Brain microvascular endothelial cell (primary cell): ENCODE measurements around the gene SYTL2.

Experiments used
- DNase-seq: peaks from one replicate; pipeline ENCODE4 v3.0.0-alpha.2; 2020
- H3K27ac ChIP-seq: fragments of 250-450 bp; sonication (Bioruptor Pico); 2 replicates; pipeline ENCODE4 v1.5.1; 2020; ENCODE audit warnings: mild to moderate bottlenecking, moderate library complexity
- H3K27me3 ChIP-seq: fragments of 250-450 bp; sonication (Bioruptor Pico); replicated peaks from 2 replicates; pipeline ENCODE4 v1.5.1; 2020; ENCODE audit warnings: mild to moderate bottlenecking
- H3K36me3 ChIP-seq: fragments of 250-450 bp; sonication (Bioruptor Pico); replicated peaks from 2 replicates; pipeline ENCODE4 v1.5.1; 2020; ENCODE audit warnings: mild to moderate bottlenecking
- H3K4me3 ChIP-seq: 2 replicates; pipeline ENCODE4 v1.5.1; 2011; ENCODE audit warnings: low read depth, mild to moderate bottlenecking, control low read depth, low read length, moderate library complexity
- in situ Hi-C: cut with HindIII; loops from 2 replicates; pipeline ENCODE4 v1.10.0; 2017; ENCODE audit warnings: low sequenced_read_pairs, low pct_ligation_motif_present
- TF ChIP-seq, protein P1 (sequence below): IDR thresholded peaks from 2 replicates; pipeline ENCODE4 v1.5.1; 2011; ENCODE audit warnings: low read depth, mild to moderate bottlenecking, moderate library complexity, low read length, control low read depth, inconsistent platforms; ENCODE audit errors: missing control alignments

SYTL2 gene

DNA sequence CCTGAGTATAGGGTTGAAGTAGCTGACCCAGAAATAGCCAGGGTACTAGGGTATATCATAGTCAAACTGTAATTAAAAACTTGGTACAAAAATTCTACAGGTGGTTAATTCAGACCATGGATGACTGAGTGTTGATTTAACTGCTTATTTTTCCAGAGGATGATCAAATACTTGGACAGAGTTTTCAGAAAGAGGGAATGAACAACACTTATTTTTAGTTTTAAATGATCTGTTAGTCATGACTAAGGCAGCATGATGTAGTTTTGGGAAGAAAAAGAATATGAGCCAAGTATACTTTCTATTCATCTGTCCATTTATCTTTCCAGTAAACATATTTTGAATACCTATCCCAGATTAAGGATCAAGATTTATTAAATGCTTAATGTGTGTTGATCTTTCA is 105.1 kb downstream of the SYTL2 start:
- Histone ChIP-seq H3K27ac (no peak overlapping the region), H3K36me3 (no peaks in the 10 kb centered on the region), H3K27me3 (no peaks in the 10 kb centered on the region), H3K4me3 (no peak overlapping the region)
- no peak for DNase-seq
- in situ Hi-C loops = no loop called here
- TF ChIP-seq, protein P1, sequence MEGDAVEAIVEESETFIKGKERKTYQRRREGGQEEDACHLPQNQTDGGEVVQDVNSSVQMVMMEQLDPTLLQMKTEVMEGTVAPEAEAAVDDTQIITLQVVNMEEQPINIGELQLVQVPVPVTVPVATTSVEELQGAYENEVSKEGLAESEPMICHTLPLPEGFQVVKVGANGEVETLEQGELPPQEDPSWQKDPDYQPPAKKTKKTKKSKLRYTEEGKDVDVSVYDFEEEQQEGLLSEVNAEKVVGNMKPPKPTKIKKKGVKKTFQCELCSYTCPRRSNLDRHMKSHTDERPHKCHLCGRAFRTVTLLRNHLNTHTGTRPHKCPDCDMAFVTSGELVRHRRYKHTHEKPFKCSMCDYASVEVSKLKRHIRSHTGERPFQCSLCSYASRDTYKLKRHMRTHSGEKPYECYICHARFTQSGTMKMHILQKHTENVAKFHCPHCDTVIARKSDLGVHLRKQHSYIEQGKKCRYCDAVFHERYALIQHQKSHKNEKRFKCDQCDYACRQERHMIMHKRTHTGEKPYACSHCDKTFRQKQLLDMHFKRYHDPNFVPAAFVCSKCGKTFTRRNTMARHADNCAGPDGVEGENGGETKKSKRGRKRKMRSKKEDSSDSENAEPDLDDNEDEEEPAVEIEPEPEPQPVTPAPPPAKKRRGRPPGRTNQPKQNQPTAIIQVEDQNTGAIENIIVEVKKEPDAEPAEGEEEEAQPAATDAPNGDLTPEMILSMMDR = no peak

DNA sequence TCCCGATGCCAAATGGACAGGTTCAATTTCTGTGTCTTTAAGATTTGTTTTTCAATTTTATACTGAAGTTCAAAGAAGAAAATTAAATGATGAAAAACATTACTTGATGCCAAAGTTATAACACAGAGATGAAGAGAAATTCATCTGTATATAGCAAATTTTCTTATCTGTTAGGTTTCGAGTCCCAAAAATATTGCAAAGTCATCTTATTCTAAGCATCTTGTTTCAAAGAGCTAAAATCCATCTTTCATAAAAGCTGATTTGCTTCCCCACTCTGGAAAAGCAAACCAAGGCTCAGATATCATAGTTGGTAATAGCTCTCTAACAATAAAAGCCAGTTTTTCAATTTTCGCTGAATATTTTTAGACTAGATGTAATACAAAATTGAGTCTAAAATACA is 106.0 kb downstream of the SYTL2 start:
- no peaks in the 10 kb centered on the region for H3K36me3 ChIP-seq
- no peaks in the 10 kb centered on the region for H3K27me3 ChIP-seq
- DNase-seq = no peak
- no peak overlapping the region for H3K4me3 ChIP-seq
- TF ChIP-seq, protein P1 = no peak
- in situ Hi-C loops = no loop called here
- H3K27ac ChIP-seq = no peak overlapping the region

DNA sequence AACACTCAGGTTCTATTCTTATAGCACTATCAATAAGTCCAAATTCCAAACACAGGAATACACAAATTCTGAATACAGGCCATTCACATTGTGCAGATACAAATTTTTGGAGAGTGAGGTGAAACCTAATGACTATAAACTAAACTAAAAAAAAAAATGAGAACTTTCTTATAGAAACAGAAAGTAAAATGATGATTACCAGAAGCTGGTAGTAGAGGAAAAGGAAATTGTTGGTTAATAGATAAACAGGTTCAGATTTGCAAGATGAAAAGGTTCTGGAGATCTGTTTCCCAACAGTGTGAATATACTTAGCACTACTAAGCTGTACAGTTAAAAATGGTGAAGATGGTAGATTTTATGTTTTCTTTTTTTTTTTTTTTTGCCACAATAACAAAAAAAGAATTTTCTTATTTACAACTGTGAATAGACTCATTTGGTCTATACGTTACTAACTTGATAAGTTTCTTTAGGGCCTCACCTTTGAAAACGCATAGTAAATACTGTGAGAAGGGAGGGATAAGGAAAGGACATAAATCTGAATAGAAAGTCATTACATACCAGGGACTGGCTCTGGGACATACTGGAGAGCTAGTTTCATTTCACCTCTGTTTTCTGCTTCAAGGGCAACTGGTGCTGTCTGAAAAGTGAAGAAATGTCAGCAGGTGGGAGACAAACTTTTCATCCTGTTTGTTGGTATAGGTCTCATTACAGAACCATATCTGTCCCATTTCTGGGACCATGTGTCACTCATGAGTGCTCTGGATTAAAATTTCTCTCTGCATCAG is 110.8 kb downstream of the SYTL2 start:
- Histone ChIP-seq H3K4me3 (no peak overlapping the region), H3K27ac (no peak overlapping the region), H3K36me3 (no peaks in the 10 kb centered on the region), H3K27me3 (no peaks in the 10 kb centered on the region)
- in situ Hi-C loops = no loop called here
- no peak for DNase-seq
- TF ChIP-seq, protein P1 = no peak

DNA sequence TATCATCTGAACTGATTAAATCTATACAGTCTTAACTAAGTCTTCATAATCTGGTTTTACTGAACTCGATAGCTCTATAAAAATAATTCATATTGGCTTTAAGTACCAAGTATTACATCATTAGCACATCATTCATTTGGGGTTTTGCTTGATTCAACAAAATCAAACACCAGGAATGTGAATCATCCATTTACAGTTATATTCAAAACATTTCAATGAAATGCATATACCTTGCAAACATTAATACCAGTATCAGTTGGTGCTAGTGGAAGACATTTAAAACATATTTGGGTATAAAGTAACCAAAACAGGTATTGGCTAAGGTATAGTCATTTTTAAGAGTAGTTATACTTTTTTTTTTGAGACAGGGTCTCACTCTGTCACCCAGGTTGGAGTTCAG is 112.7 kb downstream of the SYTL2 start:
- TF ChIP-seq, protein P1 = no peak
- no peak for DNase-seq

DNA sequence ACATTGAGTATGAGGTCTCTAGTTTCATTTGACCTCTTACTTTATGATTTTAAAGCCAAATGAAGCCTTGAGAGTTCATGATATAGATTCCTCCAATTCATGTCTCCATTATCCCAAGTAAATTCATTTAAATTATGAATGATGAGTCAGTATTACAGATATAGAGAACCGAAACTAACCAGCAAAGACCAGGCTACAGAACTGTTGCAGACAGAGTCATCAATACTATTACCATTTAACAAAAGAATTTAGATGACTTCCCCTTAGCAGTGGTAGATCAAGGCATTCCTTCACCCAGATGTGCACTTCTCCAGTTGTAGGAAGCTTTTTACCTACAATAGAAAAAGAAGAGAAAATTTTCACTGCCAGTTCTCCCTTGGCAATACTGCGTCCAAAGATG is 113.2 kb downstream of the SYTL2 start:
- in situ Hi-C loops = no loop called here
- TF ChIP-seq, protein P1 = no peak

More for the DNA sequence above, 112.7 kb downstream of the SYTL2 start:
- Histone ChIP-seq H3K36me3 (no peaks in the 10 kb centered on the region), H3K27ac (no peak overlapping the region), H3K4me3 (no peak overlapping the region), H3K27me3 (no peaks in the 10 kb centered on the region)
- in situ Hi-C loops = no loop called here

DNA sequence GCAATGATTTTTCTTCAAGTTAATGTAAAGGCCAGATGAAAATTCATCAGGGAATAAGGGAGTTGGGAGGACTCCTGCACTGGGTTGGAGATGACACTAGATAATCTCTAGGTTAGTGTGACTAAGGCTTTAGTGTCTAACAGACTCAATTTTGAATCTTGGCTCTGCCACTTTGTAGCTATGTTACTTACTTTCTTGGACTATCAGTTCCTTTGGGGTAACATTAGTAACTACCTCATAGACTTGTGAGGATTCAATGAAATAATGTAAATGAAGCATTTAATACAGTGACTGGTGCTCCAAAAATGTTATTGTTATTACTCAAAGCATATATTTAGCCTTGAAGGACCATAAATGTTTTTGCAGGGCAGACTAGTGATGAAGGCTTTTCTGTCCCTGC is 115.4 kb downstream of the SYTL2 start:
- H3K27ac ChIP-seq = no peak overlapping the region
- no peaks in the 10 kb centered on the region for H3K27me3 ChIP-seq
- no peak for DNase-seq
- no peak overlapping the region for H3K4me3 ChIP-seq
- TF ChIP-seq, protein P1 = no peak
- no peaks in the 10 kb centered on the region for H3K36me3 ChIP-seq
- in situ Hi-C loops = no loop called here

More for the DNA sequence above, 113.2 kb downstream of the SYTL2 start:
- Histone ChIP-seq H3K27ac (no peak overlapping the region), H3K4me3 (no peak overlapping the region), H3K27me3 (no peaks in the 10 kb centered on the region), H3K36me3 (no peaks in the 10 kb centered on the region)
- no peak for DNase-seq
